Measurements from ENCODE around the gene TTLL8. TPM values are rescaled to one million over a fixed set of nuclear protein-coding genes. Genes with fewer than 3 reads are reported as not detected.

TTLL8 gene
- total RNA-seq (2014; rRNA removed; shearing (Covaris generic); ENCODE audit: low replicate concordance) = not detected in 2 replicates

GRCh38 chr22:50058061-50058905, at the start of gene TTLL8:
Gene TTLL8, minus strand, starts transcription at chr22:50058298.
- Histone ChIP-seq H3K9me2 (replicated peaks; ENCODE audit: insufficient read depth, low read length) (no peaks in the 10 kb centered on the region), H3K9me3 (ENCODE audit: low read length) (no peaks in the 10 kb centered on the region), H3K36me3 (ENCODE audit: insufficient read depth, low read length) (no peaks in the 10 kb centered on the region), H3K27me3 (ENCODE audit: low read length) (no peaks in the 10 kb centered on the region), H3K27ac (ENCODE audit: low read length) (no peak within 1 kb of the TSS), H3K9ac (ENCODE audit: low read length) (no peak within 1 kb of the TSS), H3K79me2 (ENCODE audit: low read length) (no peaks in the 10 kb centered on the region), H3K4me2 (ENCODE audit: low read depth, low read length, poor library complexity, severe bottlenecking) (peak within 1 kb of the TSS; percentile 47), H3K4me3 (ENCODE audit: low read length) (peak within 1 kb of the TSS; percentile 34; the same call in 1 of the 2 replicates), H2AFZ (ENCODE audit: low read length) (no peak within 1 kb of the TSS), H3K4me1 (ENCODE audit: low read length) (peaks cover 29% of the 10 kb centered on the region), H4K20me1 (ENCODE audit: insufficient read depth, low read depth, low read length) (no peaks in the 10 kb centered on the region)
- no peak for DNase-seq

GRCh38 chr22:50107529-50107928, 49.4 kb upstream of the TTLL8 start:
- no peaks in the 10 kb centered on the region for H4K20me1 ChIP-seq (ENCODE audit: insufficient read depth, low read depth, low read length)
- H3K9ac ChIP-seq (ENCODE audit: low read length) = no peak overlapping the region
- no peak overlapping the region for H2AFZ ChIP-seq (ENCODE audit: low read length)
- no peak for DNase-seq
- peaks cover 5% of the 10 kb centered on the region for H3K4me1 ChIP-seq (ENCODE audit: low read length)
- 0 out of 2 replicates have a peak, but pooled peaks cover 3% of the 10 kb centered on the region for H3K27me3 ChIP-seq (ENCODE audit: low read length)
- H3K4me3 ChIP-seq (ENCODE audit: low read length) = no peak overlapping the region
- no peaks in the 10 kb centered on the region for H3K9me3 ChIP-seq (ENCODE audit: low read length)
- H3K4me2 ChIP-seq (ENCODE audit: low read depth, low read length, poor library complexity, severe bottlenecking) = no peak overlapping the region
- no peaks in the 10 kb centered on the region for H3K36me3 ChIP-seq (ENCODE audit: insufficient read depth, low read length)
- no peaks in the 10 kb centered on the region for H3K9me2 ChIP-seq (replicated peaks; ENCODE audit: insufficient read depth, low read length)
- H3K27ac ChIP-seq (ENCODE audit: low read length) = no peak overlapping the region
- H3K79me2 ChIP-seq (ENCODE audit: low read length) = no peaks in the 10 kb centered on the region

- H3K79me2 ChIP-seq (ENCODE audit: low read length) = no peaks in the 10 kb centered on the region
- H3K9me3 ChIP-seq (ENCODE audit: low read length) = no peaks in the 10 kb centered on the region
- H3K27me3 ChIP-seq (ENCODE audit: low read length) = 0 out of 2 replicates have a peak, but pooled peaks cover 3% of the 10 kb centered on the region
- H3K27ac ChIP-seq (ENCODE audit: low read length) = no peak overlapping the region
- no peak overlapping the region for H2AFZ ChIP-seq (ENCODE audit: low read length)
- no peaks in the 10 kb centered on the region for H4K20me1 ChIP-seq (ENCODE audit: insufficient read depth, low read depth, low read length)
- no peak overlapping the region for H3K4me3 ChIP-seq (ENCODE audit: low read length)
- H3K4me2 ChIP-seq (ENCODE audit: low read depth, low read length, poor library complexity, severe bottlenecking) = no peak overlapping the region
- H3K9ac ChIP-seq (ENCODE audit: low read length) = no peak overlapping the region
- H3K9me2 ChIP-seq (replicated peaks; ENCODE audit: insufficient read depth, low read length) = no peaks in the 10 kb centered on the region
- H3K4me1 ChIP-seq (ENCODE audit: low read length) = peaks cover 5% of the 10 kb centered on the region
- H3K36me3 ChIP-seq (ENCODE audit: insufficient read depth, low read length) = no peaks in the 10 kb centered on the region
- DNase-seq = no peak
These were observed 47.4 kb upstream of the TTLL8 start for GRCh38 chr22:50105208-50106100.

- peaks cover 5% of the 10 kb centered on the region for H3K4me1 ChIP-seq (ENCODE audit: low read length)
- no peaks in the 10 kb centered on the region for H3K36me3 ChIP-seq (ENCODE audit: insufficient read depth, low read length)
- H3K79me2 ChIP-seq (ENCODE audit: low read length) = no peaks in the 10 kb centered on the region
- DNase-seq = peak; percentile 48
- no peak overlapping the region for H3K4me3 ChIP-seq (ENCODE audit: low read length)
- H4K20me1 ChIP-seq (ENCODE audit: insufficient read depth, low read depth, low read length) = no peaks in the 10 kb centered on the region
- no peak overlapping the region for H3K9ac ChIP-seq (ENCODE audit: low read length)
- no peaks in the 10 kb centered on the region for H3K9me3 ChIP-seq (ENCODE audit: low read length)
- H3K27ac ChIP-seq (ENCODE audit: low read length) = no peak overlapping the region
- no peak overlapping the region for H3K4me2 ChIP-seq (ENCODE audit: low read depth, low read length, poor library complexity, severe bottlenecking)
- no peak overlapping the region for H2AFZ ChIP-seq (ENCODE audit: low read length)
- 0 out of 2 replicates have a peak, but pooled peaks cover 3% of the 10 kb centered on the region for H3K27me3 ChIP-seq (ENCODE audit: low read length)
- no peaks in the 10 kb centered on the region for H3K9me2 ChIP-seq (replicated peaks; ENCODE audit: insufficient read depth, low read length)
These were observed 46.0 kb upstream of the TTLL8 start for GRCh38 chr22:50104141-50104544.

GRCh38 chr22:50102946-50103345, 44.8 kb upstream of the TTLL8 start:
- Histone ChIP-seq H3K79me2 (ENCODE audit: low read length) (no peaks in the 10 kb centered on the region), H3K36me3 (ENCODE audit: insufficient read depth, low read length) (no peaks in the 10 kb centered on the region), H3K9me2 (replicated peaks; ENCODE audit: insufficient read depth, low read length) (no peaks in the 10 kb centered on the region), H3K4me2 (ENCODE audit: low read depth, low read length, poor library complexity, severe bottlenecking) (no peak overlapping the region), H3K27me3 (ENCODE audit: low read length) (0 out of 2 replicates have a peak, but pooled peaks cover 3% of the 10 kb centered on the region), H3K27ac (ENCODE audit: low read length) (no peak overlapping the region), H2AFZ (ENCODE audit: low read length) (peak overlapping the region; percentile 9; the same call in 1 of the 2 replicates), H3K9ac (ENCODE audit: low read length) (no peak overlapping the region), H4K20me1 (ENCODE audit: insufficient read depth, low read depth, low read length) (no peaks in the 10 kb centered on the region), H3K4me1 (ENCODE audit: low read length) (peaks cover 5% of the 10 kb centered on the region), H3K4me3 (ENCODE audit: low read length) (no peak overlapping the region), H3K9me3 (ENCODE audit: low read length) (no peaks in the 10 kb centered on the region)
- DNase-seq = peak; percentile 47

- no peak overlapping the region for H2AFZ ChIP-seq (ENCODE audit: low read length)
These were observed 43.9 kb upstream of the TTLL8 start for GRCh38 chr22:50101870-50102565.

GRCh38 chr22:50098052-50098451, 40.0 kb upstream of the TTLL8 start:
- Histone ChIP-seq H3K4me1 (ENCODE audit: low read length) (peaks cover 5% of the 10 kb centered on the region), H4K20me1 (ENCODE audit: insufficient read depth, low read depth, low read length) (no peaks in the 10 kb centered on the region), H3K36me3 (ENCODE audit: insufficient read depth, low read length) (no peaks in the 10 kb centered on the region), H3K79me2 (ENCODE audit: low read length) (no peaks in the 10 kb centered on the region), H3K4me2 (ENCODE audit: low read depth, low read length, poor library complexity, severe bottlenecking) (no peak overlapping the region), H3K9me2 (replicated peaks; ENCODE audit: insufficient read depth, low read length) (no peaks in the 10 kb centered on the region), H3K9ac (ENCODE audit: low read length) (no peak overlapping the region), H3K9me3 (ENCODE audit: low read length) (no peaks in the 10 kb centered on the region), H3K4me3 (ENCODE audit: low read length) (no peak overlapping the region), H3K27ac (ENCODE audit: low read length) (no peak overlapping the region), H2AFZ (ENCODE audit: low read length) (no peak overlapping the region), H3K27me3 (ENCODE audit: low read length) (no peaks in the 10 kb centered on the region)
- DNase-seq = no peak

More at GRCh38 chr22:50101870-50102565, 43.9 kb upstream of the TTLL8 start:
- H3K79me2 ChIP-seq (ENCODE audit: low read length) = no peaks in the 10 kb centered on the region
- H3K4me2 ChIP-seq (ENCODE audit: low read depth, low read length, poor library complexity, severe bottlenecking) = no peak overlapping the region
- no peaks in the 10 kb centered on the region for H3K9me3 ChIP-seq (ENCODE audit: low read length)
- no peak overlapping the region for H3K4me3 ChIP-seq (ENCODE audit: low read length)
- no peaks in the 10 kb centered on the region for H3K36me3 ChIP-seq (ENCODE audit: insufficient read depth, low read length)
- no peaks in the 10 kb centered on the region for H3K9me2 ChIP-seq (replicated peaks; ENCODE audit: insufficient read depth, low read length)
- no peak overlapping the region for H3K27ac ChIP-seq (ENCODE audit: low read length)
- H4K20me1 ChIP-seq (ENCODE audit: insufficient read depth, low read depth, low read length) = no peaks in the 10 kb centered on the region
- peaks cover 5% of the 10 kb centered on the region for H3K4me1 ChIP-seq (ENCODE audit: low read length)
- no peak overlapping the region for H3K9ac ChIP-seq (ENCODE audit: low read length)
- DNase-seq = no peak
- 0 out of 2 replicates have a peak, but pooled peaks cover 3% of the 10 kb centered on the region for H3K27me3 ChIP-seq (ENCODE audit: low read length)

All from Karpas-422 (cell line).